ENCODE results near the gene SLC2A11.

The SLC2A11 gene

DNA sequence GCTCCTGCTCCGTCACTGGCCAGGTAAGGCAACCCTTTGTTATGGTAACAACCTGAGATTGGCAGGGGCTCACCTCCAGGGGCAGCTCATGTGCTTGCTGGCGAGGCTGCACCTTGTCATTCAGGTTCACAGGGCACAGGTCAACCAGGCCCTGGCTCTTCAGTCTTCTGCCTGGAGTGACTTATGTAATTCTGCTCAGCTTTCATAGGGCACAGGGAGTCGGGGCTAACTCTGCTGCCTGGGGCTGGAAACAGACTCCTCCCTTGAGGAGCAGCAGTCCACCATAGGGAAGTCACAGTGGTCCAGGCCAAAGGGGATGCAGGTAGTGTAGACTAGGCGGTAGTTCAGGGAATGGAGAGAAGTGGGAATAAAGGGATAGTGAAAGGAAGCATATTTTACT lies 35.0 kb downstream of the SLC2A11 start:
- TF ChIP-seq, protein P1, sequence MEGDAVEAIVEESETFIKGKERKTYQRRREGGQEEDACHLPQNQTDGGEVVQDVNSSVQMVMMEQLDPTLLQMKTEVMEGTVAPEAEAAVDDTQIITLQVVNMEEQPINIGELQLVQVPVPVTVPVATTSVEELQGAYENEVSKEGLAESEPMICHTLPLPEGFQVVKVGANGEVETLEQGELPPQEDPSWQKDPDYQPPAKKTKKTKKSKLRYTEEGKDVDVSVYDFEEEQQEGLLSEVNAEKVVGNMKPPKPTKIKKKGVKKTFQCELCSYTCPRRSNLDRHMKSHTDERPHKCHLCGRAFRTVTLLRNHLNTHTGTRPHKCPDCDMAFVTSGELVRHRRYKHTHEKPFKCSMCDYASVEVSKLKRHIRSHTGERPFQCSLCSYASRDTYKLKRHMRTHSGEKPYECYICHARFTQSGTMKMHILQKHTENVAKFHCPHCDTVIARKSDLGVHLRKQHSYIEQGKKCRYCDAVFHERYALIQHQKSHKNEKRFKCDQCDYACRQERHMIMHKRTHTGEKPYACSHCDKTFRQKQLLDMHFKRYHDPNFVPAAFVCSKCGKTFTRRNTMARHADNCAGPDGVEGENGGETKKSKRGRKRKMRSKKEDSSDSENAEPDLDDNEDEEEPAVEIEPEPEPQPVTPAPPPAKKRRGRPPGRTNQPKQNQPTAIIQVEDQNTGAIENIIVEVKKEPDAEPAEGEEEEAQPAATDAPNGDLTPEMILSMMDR (IDR thresholded peaks at IDR 0.05; ENCODE audit: poor library complexity, severe bottlenecking), result no peak
- H3K4me1 ChIP-seq (ENCODE audit: insufficient read depth, poor library complexity, severe bottlenecking), result peaks cover 6% of the 10 kb centered on the region
- DNase-seq (ENCODE audit: low spot score) (no peak), ATAC-seq (ENCODE audit: low read depth) (no peak)
- H3K27ac ChIP-seq (ENCODE audit: poor library complexity, severe bottlenecking), result no peak overlapping the region
- H3K9me3 ChIP-seq (ENCODE audit: severe bottlenecking), result no peaks in the 10 kb centered on the region
- H3K4me3 ChIP-seq (ENCODE audit: severe bottlenecking), result no peak overlapping the region
- H3K27me3 ChIP-seq (ENCODE audit: insufficient read depth, poor library complexity, severe bottlenecking), result no peaks in the 10 kb centered on the region
- peaks cover 27% of the 10 kb centered on the region for H3K36me3 ChIP-seq (ENCODE audit: low read depth)

- H3K9me3 ChIP-seq (ENCODE audit: severe bottlenecking), result no peaks in the 10 kb centered on the region
- ATAC-seq (ENCODE audit: low read depth), result no peak
- TF ChIP-seq, protein P1 (IDR thresholded peaks at IDR 0.05; ENCODE audit: poor library complexity, severe bottlenecking), result no peak
- peaks cover 31% of the 10 kb centered on the region for H3K36me3 ChIP-seq (ENCODE audit: low read depth)
- H3K27me3 ChIP-seq (ENCODE audit: insufficient read depth, poor library complexity, severe bottlenecking), result no peaks in the 10 kb centered on the region
- peaks cover 3% of the 10 kb centered on the region for H3K4me1 ChIP-seq (ENCODE audit: insufficient read depth, poor library complexity, severe bottlenecking)
- no peak for DNase-seq (ENCODE audit: low spot score)
- H3K4me3 ChIP-seq (ENCODE audit: severe bottlenecking), result peak overlapping the region; percentile 65
- H3K27ac ChIP-seq (ENCODE audit: poor library complexity, severe bottlenecking), result peak overlapping the region; percentile 86
Measured at GRCh38 chr22:23893121-23893944, 35.7 kb downstream of the SLC2A11 start.

DNA sequence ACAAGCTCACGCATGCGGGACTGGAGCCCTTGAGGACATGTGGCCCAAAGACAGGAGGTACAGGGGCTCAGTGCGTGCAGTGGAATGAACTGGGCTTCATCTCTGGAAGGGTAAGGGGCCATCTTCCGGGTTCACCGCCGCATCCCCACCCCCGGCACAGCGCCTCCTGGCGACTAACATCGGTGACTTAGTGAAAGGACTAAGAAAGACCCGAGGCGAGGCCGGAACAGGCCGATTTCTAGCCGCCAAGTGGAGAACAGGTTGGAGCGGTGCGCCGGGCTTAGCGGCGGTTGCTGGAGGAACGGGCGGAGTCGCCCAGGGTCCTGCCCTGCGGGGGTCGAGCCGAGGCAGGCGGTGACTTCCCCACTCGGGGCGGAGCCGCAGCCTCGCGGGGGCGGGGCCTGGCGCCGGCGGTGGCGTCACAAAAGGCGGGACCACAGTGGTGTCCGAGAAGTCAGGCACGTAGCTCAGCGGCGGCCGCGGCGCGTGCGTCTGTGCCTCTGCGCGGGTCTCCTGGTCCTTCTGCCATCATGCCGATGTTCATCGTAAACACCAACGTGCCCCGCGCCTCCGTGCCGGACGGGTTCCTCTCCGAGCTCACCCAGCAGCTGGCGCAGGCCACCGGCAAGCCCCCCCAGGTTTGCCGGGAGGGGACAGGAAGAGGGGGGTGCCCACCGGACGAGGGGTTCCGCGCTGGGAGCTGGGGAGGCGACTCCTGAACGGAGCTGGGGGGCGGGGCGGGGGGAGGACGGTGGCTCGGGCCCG lies 36.5 kb downstream of the SLC2A11 start, which contains the start of gene MIF:
TSS of gene MIF (plus strand) at position 439 of the 765 bp plus-strand sequence. CDS start at position 531, 92 bp downstream.
- Histone ChIP-seq H3K4me3 (ENCODE audit: severe bottlenecking) (peak within 1 kb of the TSS; percentile 65), H3K27ac (ENCODE audit: poor library complexity, severe bottlenecking) (peak within 1 kb of the TSS; percentile 86), H3K9me3 (ENCODE audit: severe bottlenecking) (no peaks in the 10 kb centered on the region), H3K4me1 (ENCODE audit: insufficient read depth, poor library complexity, severe bottlenecking) (no peaks in the 10 kb centered on the region), H3K36me3 (ENCODE audit: low read depth) (peaks cover 31% of the 10 kb centered on the region), H3K27me3 (ENCODE audit: insufficient read depth, poor library complexity, severe bottlenecking) (no peaks in the 10 kb centered on the region)
- TF ChIP-seq, protein P1 (IDR thresholded peaks at IDR 0.05; ENCODE audit: poor library complexity, severe bottlenecking), result peak; percentile 74
- DNase-seq (ENCODE audit: low spot score) (peak; percentile 89), ATAC-seq (ENCODE audit: low read depth) (peak; percentile 75)

- peak overlapping the region; percentile 65 for H3K4me3 ChIP-seq (ENCODE audit: severe bottlenecking)
- peaks cover 35% of the 10 kb centered on the region for H3K36me3 ChIP-seq (ENCODE audit: low read depth)
- H3K27ac ChIP-seq (ENCODE audit: poor library complexity, severe bottlenecking), result peak overlapping the region; percentile 86
- peak; percentile 50 for ATAC-seq (ENCODE audit: low read depth)
- no peaks in the 10 kb centered on the region for H3K9me3 ChIP-seq (ENCODE audit: severe bottlenecking)
- DNase-seq (ENCODE audit: low spot score), result peak; percentile 85
- H3K4me1 ChIP-seq (ENCODE audit: insufficient read depth, poor library complexity, severe bottlenecking), result no peaks in the 10 kb centered on the region
- TF ChIP-seq, protein P1 (IDR thresholded peaks at IDR 0.05; ENCODE audit: poor library complexity, severe bottlenecking), result peak; percentile 46
- no peaks in the 10 kb centered on the region for H3K27me3 ChIP-seq (ENCODE audit: insufficient read depth, poor library complexity, severe bottlenecking)
Measured at GRCh38 chr22:23894710-23895598, 37.3 kb downstream of the SLC2A11 start.
